HUES64 (cell line): Measurements from ENCODE around the gene GNL2.
A peak's percentile ranks its signal among the peaks of the same experiment; 100 is the strongest.
"Not testable (repeated sequence)": the region's sequence is repeated elsewhere in the genome, so short reads cannot be mapped to it uniquely, and the experiment has no call there.

Source experiments
- H3K27ac ChIP-seq: 2 replicates; pipeline ENCODE4 v1.7.0; 2013; ENCODE audit warnings: low read depth, low read length, inconsistent platforms
- H3K27me3 ChIP-seq: 2 replicates; pipeline ENCODE4 v1.6.1; 2013; ENCODE audit warnings: mild to moderate bottlenecking, low read length; ENCODE audit not compliant: insufficient read depth
- H3K36me3 ChIP-seq: 2 replicates; pipeline ENCODE4 v1.6.1; 2013; ENCODE audit warnings: mild to moderate bottlenecking, low read length; ENCODE audit not compliant: insufficient read depth
- H3K4me1 ChIP-seq: 2 replicates; pipeline ENCODE4 v1.6.1; 2013; ENCODE audit warnings: mild to moderate bottlenecking, low read length, moderate library complexity; ENCODE audit not compliant: insufficient read depth
- H3K4me3 ChIP-seq: 2 replicates; pipeline ENCODE4 v1.5.1; 2013; ENCODE audit warnings: mild to moderate bottlenecking, low read length, moderate library complexity
- H3K9ac ChIP-seq: 2 replicates; pipeline ENCODE4 v1.6.1; 2013; ENCODE audit warnings: mild to moderate bottlenecking, low read depth, low read length
- H3K9me3 ChIP-seq: 2 replicates; pipeline ENCODE4 v1.6.1; 2013; ENCODE audit warnings: low read depth, low read length; ENCODE audit not compliant: insufficient read depth
- WGBS: fragments of 150-250, 120-280 bp; methylation state at CpG from one replicate; pipeline ENCODE4 v1.1.7; 2013; ENCODE audit warnings: missing lambda C conversion rate; 5-methylcytosine and 5-hydroxymethylcytosine counted together

Gene GNL2

DNA sequence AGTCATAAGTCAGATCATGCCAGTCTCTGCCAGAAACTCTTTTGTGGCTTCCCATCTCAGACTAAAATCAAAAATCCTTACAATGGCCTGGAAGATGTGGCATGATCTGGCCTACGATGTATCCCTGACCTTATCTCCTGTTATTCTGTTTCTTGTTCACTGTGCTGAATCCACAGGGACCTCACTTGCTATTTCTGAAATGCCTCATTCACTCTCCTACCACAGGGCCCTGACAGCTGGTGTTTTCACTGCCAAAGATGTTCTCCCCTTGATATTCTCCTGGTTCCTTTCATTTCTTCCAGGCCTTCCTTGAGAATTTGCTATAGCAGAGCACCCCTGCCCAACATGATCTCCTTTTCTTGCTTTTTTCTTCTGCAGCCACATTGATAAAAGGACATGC is 37.3 kb downstream of the GNL2 start:
- Histone ChIP-seq H3K4me1 (no peaks in the 10 kb centered on the region), H3K9ac (no peak overlapping the region), H3K36me3 (no peaks in the 10 kb centered on the region), H3K27me3 (no peaks in the 10 kb centered on the region), H3K4me3 (no peak overlapping the region), H3K9me3 (peaks cover 6% of the 10 kb centered on the region; the same call in 1 of the 2 replicates), H3K27ac (no peak overlapping the region)
- 98% methylated on average over 1 of the region's 1 CpG for WGBS

DNA sequence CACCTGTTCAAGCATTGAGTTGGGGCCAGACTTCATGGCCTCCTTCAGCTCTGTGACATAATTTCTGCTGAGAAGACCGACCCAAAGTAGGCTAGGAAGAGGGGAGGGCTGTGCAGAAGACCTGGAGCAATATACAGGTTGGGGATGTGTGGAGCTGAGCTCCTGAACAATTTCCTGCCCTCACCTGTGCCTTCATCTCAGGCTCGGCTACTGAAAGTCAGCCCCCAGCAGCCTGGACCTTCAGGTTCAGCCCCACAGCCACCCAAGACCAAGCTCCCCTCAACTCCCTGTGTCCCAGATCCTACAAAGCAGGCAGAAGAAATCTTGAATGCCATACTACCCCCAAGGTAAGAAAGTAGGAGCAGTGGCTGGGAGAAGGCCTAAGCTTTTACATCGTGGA is 38.3 kb downstream of the GNL2 start:
- Histone ChIP-seq H3K4me3 (peak overlapping the region; percentile 48), H3K36me3 (peaks cover 4% of the 10 kb centered on the region), H3K9ac (no peak overlapping the region; the same call in 1 of the 2 replicates), H3K4me1 (peaks cover 6% of the 10 kb centered on the region; the same call in 1 of the 2 replicates), H3K9me3 (peaks cover 6% of the 10 kb centered on the region; the same call in 1 of the 2 replicates), H3K27me3 (no peaks in the 10 kb centered on the region), H3K27ac (no peak overlapping the region)
- WGBS: 93% methylated on average over 3 of the region's 3 CpGs

DNA sequence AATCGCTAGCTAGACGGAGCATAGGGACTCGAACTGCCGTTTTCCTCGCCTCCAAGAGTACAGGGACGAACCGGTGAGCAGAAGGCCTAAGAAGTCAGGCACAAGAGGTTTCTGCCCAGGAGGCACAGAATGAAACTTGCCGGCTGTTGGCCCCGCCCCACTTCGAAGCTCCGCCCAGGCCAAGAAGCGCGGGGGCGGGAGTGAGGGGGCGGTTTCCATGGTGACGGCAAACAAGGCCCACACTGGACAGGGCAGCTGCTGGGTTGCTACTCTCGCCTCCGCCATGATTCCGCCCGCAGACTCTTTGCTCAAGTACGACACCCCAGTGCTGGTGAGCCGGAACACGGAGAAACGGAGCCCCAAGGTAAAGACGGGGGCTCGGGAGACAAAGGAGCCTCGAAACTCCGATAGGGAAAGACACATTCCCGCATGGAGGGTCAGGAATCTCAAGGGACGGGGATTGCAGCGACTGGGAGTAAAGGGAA is 39.0 kb downstream of the GNL2 start, which contains the start of gene DNALI1:
DNALI1 (plus strand) TSS at position 229 of the 485 bp plus-strand sequence; CDS start at position 284, 55 bp downstream.
- Histone ChIP-seq H3K4me3 (peak within 1 kb of the TSS; percentile 48), H3K4me1 (peaks cover 6% of the 10 kb centered on the region; the same call in 1 of the 2 replicates), H3K36me3 (peaks cover 11% of the 10 kb centered on the region), H3K9ac (peak within 1 kb of the TSS; percentile 28), H3K27me3 (no peaks in the 10 kb centered on the region), H3K27ac (no peak within 1 kb of the TSS), H3K9me3 (peaks cover 6% of the 10 kb centered on the region; the same call in 1 of the 2 replicates)
- WGBS: 26% methylated on average over 31 of the region's 31 CpGs

DNA sequence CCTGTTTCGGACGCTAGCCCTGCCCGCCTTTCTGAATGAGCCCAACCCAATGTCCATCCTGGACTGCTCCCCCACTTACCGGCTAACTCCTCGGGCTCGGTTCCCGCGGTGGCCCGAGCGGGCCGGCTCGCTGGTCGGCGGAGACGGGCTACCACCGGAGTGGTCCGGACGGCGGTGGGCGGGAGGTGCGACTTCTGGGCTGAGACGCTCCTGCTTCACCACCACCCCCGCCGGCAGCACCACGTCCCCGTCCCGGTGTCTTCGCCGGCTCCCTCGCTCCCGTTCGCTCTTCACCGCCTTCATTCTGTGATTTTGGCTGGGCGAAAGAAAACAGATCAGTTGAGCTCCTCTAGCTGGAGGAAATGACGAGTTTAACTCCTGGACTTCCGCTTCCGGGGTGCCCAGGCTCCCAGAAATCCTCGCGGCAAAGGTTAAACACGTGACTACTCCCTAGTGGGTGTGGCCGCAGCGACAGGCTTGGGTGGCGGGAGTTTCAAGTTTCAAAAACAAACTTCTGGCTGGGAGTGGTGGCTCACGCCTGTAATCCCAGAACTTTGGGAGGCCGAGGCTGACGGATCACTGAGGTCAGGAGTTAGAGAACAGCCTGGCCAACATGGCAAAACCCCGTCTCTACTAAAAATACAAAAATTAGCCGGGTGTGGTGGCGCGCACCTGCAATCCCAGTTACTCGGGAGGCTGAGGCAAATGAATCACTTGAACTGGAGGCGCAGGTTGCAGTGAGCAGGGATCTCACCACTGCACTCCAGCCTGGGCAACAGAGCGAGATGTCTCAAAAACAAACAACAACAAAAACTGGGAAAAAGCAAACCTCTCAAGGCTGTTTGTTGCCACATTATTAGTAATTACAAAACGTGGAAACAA is 41.6 kb downstream of the GNL2 start, which contains the start of gene SNIP1:
SNIP1 (minus strand) TSS at position 367 of the 882 bp plus-strand sequence; CDS start at position 303, 64 bp downstream.
- H3K9me3 ChIP-seq: peaks cover 6% of the 10 kb centered on the region; the same call in 1 of the 2 replicates
- peak within 1 kb of the TSS; percentile 98 for H3K4me3 ChIP-seq
- H3K27ac ChIP-seq: peak within 1 kb of the TSS; percentile 48
- peaks cover 6% of the 10 kb centered on the region; the same call in 1 of the 2 replicates for H3K4me1 ChIP-seq
- 13% methylated on average over 53 of the region's 54 CpGs for WGBS
- no peaks in the 10 kb centered on the region for H3K27me3 ChIP-seq
- peak within 1 kb of the TSS; percentile 77 for H3K9ac ChIP-seq
- peaks cover 30% of the 10 kb centered on the region for H3K36me3 ChIP-seq

DNA sequence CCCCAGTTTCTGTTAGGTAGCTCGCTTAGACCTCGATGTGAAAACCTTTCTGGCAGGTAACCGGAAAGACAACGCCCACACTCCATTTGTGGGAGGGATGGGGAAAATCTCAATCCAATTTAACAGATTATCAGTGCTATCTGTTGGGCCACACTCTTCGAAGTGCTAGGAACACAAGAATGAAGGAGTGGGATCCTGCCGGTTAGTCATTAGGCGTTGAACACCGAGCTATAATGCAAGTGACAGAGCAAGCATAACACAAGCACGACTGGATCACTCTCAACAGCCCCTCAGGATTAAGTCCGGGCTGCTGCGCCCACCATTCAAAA is 42.2 kb downstream of the GNL2 start:
- WGBS: 2% methylated on average over 11 of the region's 11 CpGs
- peaks cover 36% of the 10 kb centered on the region for H3K36me3 ChIP-seq
- peak overlapping the region; percentile 48 for H3K27ac ChIP-seq
- H3K4me3 ChIP-seq: peak overlapping the region; percentile 98
- H3K9ac ChIP-seq: peak overlapping the region; percentile 77
- H3K9me3 ChIP-seq: peaks cover 6% of the 10 kb centered on the region; the same call in 1 of the 2 replicates
- peaks cover 6% of the 10 kb centered on the region; the same call in 1 of the 2 replicates for H3K4me1 ChIP-seq
- no peaks in the 10 kb centered on the region for H3K27me3 ChIP-seq

DNA sequence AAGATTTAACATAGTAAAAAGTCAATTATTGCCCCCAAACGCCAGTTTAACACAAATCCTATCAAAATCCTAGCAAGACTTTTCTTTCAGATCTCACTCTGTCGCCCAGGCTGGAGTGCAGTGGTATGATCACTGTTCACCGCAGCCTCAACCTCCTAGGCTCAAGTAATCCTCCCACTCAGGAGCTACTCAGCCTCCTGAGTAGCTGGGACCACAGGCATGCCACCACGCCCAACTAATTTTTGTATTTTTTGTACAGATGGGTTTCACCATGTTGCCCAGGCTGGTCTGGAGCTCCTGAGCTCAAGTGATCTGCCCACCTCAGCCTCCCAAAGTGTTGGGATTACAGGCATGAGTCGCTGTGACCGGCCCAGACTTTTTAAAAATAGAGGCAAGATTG is 46.4 kb downstream of the GNL2 start:
- Histone ChIP-seq H3K4me3 (no peak overlapping the region), H3K27ac (no peak overlapping the region), H3K9ac (no peak overlapping the region), H3K27me3 (no peaks in the 10 kb centered on the region), H3K9me3 (peaks cover under 1% of the 10 kb centered on the region; the same call in 1 of the 2 replicates), H3K4me1 (peaks cover 6% of the 10 kb centered on the region; the same call in 1 of the 2 replicates), H3K36me3 (peaks cover 73% of the 10 kb centered on the region)
- 96% methylated on average over 6 of the region's 6 CpGs for WGBS

DNA sequence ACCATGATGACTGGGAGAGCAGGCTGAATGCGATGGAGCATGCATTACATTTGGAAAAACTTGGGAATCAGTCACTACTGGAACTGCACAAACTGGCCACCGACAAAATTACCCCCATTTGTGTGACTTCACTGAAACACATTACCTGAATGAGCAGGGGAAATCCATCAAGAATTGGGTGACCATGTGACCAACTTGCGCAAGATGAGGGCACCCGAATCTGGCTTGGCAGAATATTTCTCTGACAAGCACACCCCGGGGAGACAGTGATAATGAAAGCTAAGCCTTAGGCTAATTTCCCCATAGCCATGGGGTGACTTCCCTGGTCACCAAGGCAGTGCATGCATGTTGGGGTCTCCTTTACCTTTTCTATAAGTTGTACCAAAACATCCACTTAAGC is 50.7 kb downstream of the GNL2 start:
- Histone ChIP-seq H3K9me3 (no peaks in the 10 kb centered on the region), H3K9ac (no peak overlapping the region), H3K27ac (no peak overlapping the region), H3K36me3 (peaks cover 83% of the 10 kb centered on the region), H3K4me1 (no peaks in the 10 kb centered on the region), H3K27me3 (no peaks in the 10 kb centered on the region), H3K4me3 (no peak overlapping the region)
- 95% methylated on average over 5 of the region's 5 CpGs for WGBS

DNA sequence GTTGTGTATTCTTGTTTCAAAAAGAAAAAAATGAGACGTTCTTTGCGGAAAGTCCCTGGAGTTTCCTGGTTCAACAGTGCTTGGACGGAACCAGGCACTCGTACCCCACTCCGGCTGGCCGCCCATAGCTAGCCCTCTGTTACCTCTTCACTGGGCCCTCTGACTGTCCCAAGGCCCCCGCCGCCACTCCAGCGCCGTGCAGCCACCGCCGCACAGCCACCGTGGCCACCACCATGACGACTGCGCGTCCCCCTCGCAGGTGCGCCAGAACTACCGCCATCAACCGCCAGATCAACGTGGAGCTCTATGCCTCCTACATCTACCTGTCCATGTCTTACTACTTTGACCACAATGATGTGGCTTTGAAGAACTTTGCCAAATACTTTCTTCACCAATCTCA is 51.2 kb downstream of the GNL2 start:
- no peak overlapping the region for H3K27ac ChIP-seq
- no peaks in the 10 kb centered on the region for H3K4me1 ChIP-seq
- H3K4me3 ChIP-seq: no peak overlapping the region
- no peaks in the 10 kb centered on the region for H3K9me3 ChIP-seq
- peaks cover 83% of the 10 kb centered on the region for H3K36me3 ChIP-seq
- no peaks in the 10 kb centered on the region for H3K27me3 ChIP-seq
- no peak overlapping the region for H3K9ac ChIP-seq
- 97% methylated on average over 21 of the region's 21 CpGs for WGBS

DNA sequence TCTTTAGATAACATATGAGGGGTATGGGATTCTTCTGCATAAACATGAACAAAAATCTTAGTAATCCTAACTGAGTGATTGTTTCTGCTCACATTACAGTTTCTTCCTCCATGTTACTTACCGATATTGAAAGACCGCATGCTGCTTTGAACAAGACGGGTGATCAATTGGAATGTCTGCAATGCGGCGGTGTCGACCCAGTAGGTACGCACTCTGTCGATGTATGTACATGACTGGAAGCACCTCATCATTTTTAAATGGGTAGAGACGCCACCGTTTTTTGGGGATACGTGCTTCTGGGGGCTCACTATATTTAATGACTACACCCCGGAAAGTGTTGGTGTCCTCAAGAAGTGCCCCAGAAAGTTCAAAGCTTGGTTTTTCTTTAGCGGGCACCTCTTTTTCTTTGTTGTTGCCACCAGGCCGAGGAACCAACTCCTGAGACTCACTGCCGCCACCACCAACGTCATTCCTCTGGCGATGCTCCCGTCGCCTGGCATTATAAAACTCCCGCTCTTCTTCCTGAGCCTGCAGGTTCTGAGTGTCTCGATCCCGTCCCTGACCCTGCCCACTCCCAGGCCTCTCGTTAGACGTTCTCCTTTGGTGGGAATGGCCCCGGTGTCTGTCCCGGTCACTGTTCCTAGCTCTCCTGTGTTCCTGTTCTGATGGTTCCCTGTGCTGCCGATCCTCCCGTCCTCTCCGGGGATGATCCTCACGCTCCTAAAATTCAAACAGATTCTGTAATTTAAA is 55.5 kb downstream of the GNL2 start:
- WGBS: 97% methylated on average over 30 of the region's 30 CpGs
- no peak overlapping the region for H3K4me3 ChIP-seq
- peaks cover 84% of the 10 kb centered on the region for H3K36me3 ChIP-seq

DNA sequence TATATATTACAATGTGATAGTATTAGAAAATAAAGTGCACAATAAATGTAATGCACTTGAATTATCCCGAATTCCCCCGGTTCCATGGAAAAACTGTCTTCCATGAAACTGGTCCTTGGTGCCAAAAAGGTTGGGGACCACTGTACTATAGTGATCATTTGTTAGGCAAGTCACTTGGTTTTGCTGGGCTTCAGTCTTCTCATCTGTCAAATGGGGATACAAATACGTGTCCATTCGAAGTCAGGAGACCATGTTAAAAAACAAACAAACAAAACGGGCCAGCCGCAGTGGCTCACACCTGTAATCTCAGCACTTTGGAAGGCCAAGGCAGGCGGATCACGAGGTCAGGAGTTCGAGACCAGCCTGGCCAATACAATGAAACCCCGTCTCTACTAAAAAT is 56.6 kb downstream of the GNL2 start:
- not testable (repeated sequence) for H3K27ac ChIP-seq, H3K4me1 ChIP-seq, H3K9me3 ChIP-seq, H3K4me3 ChIP-seq, H3K27me3 ChIP-seq, H3K9ac ChIP-seq
- peaks cover 78% of the 10 kb centered on the region for H3K36me3 ChIP-seq
- 96% methylated on average over 10 of the region's 10 CpGs for WGBS

More for the DNA sequence above, 55.5 kb downstream of the GNL2 start:
- Histone ChIP-seq H3K9ac (no peak overlapping the region), H3K27me3 (no peaks in the 10 kb centered on the region), H3K4me1 (no peaks in the 10 kb centered on the region), H3K27ac (no peak overlapping the region), H3K9me3 (no peaks in the 10 kb centered on the region)

DNA sequence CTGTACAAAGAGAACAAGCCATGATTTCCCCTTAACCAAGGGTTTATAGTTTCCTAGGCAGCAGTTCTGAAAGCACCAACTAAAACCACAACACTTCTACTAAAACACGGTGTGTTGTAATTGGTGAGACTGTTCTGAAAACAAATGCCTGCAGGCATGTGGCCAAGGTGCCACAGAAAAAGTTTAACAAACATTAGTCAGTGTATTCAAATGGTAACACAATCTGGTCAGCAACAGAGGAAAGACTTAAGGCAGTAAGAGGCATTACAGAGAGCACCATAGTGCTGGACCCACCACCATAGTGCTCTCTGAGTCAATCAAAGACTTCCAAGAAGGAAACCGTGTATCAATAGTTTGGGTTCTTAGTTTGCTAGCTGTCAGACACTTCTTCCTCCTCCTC is 58.4 kb downstream of the GNL2 start:
- Histone ChIP-seq H3K36me3 (peaks cover 66% of the 10 kb centered on the region), H3K9ac (no peak overlapping the region), H3K27ac (no peak overlapping the region), H3K27me3 (no peaks in the 10 kb centered on the region), H3K4me3 (no peak overlapping the region), H3K4me1 (no peaks in the 10 kb centered on the region), H3K9me3 (no peaks in the 10 kb centered on the region)
- 97% methylated on average over 2 of the region's 2 CpGs for WGBS
